ENCODE results near the gene KLHDC3. TPM values are rescaled to one million over a fixed set of nuclear protein-coding genes. Genes with fewer than 3 reads are reported as not detected.

Gene KLHDC3
- total and polyA plus RNA-seq, 10 of the 15 experiments (the other 5 are each of a cell fraction or from before 2014, with no cell fraction given): 2.4 to 102 (median 55.4) TPM

DNA sequence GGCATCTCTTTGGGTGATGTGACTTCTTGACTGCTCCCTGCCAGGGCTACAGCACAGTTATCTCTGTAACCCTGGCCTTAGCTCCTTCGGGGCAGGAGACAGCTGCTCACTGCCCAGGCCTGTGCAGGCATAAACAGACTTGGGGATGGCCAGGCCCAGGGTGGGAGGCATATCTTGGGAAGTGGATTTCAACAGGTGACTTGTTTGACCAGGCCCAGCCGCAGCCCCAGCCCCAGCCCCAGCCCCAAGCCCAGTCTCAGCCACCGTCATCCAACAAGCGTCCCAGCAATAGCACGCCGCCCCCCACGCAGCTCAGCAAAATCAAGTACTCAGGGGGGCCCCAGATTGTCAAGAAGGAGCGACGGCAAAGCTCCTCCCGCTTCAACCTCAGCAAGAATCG lies 7.8 kb upstream of the KLHDC3 start:
- POLR2A ChIA-PET: interaction anchor here (1.0 to 1.3 kb wide), 2 partner anchors 14 to 22 kb away, joined by 3 read pairs; partner anchors contain the start of gene PPP2R5D
- FAIRE-seq: no peak
- no peaks in the 10 kb centered on the region for H3K4me1 ChIP-seq (ENCODE audit: control insufficient read depth, insufficient read depth, low read length)

GRCh38 chr6:43007126-43007525 lies 6.9 kb upstream of the KLHDC3 start:
- Histone ChIP-seq H3K4me2 (ENCODE audit: control insufficient read depth, insufficient read depth) (no peak overlapping the region), H4K20me1 (ENCODE audit: control insufficient read depth, insufficient read depth) (no peaks in the 10 kb centered on the region), H3K36me3 (ENCODE audit: control insufficient read depth in 2 of 2, insufficient read depth in 2 of 2, low read length in 1 of 2) (peaks cover 24 to 27% of the 10 kb centered on the region in 2 experiments), H3K4me3 (no peak overlapping the region), H2AFZ (ENCODE audit: control insufficient read depth, low read depth, low read length) (no peak overlapping the region), H3K79me2 (ENCODE audit: control insufficient read depth, insufficient read depth, low read length) (no peaks in the 10 kb centered on the region), H3K9me3 (replicated peaks; ENCODE audit: control insufficient read depth, insufficient read depth, low read length) (no peaks in the 10 kb centered on the region), H3K9ac (ENCODE audit: control insufficient read depth, insufficient read depth, low read length) (no peak overlapping the region), H3K27me3 (replicated peaks in 1 of 2; ENCODE audit: control insufficient read depth in 2 of 2, insufficient read depth in 2 of 2, low read length in 1 of 2) (no peaks in the 10 kb centered on the region), H3K27ac (ENCODE audit: control insufficient read depth, insufficient read depth) (no peak overlapping the region), H3K4me1 (ENCODE audit: control insufficient read depth, insufficient read depth, low read length) (no peaks in the 10 kb centered on the region)
- DNase-seq (ENCODE audit: low read depth, low spot score): no peak
- ChIA-PET CTCF (no interaction called here), POLR2A (interaction anchor here (0.7 kb wide), 1 partner anchor 14 kb away, joined by 3 read pairs; no protein-coding TSS in a partner anchor), RAD21 (ENCODE audit: unreplicated experiment) (interaction anchor here (1.0 to 1.9 kb wide), 2 partner anchors 28 to 42 kb away, joined by 3 to 4 read pairs; partner anchors contain the start of gene PEX6), SMC1A (ENCODE audit: uncharacterized antibody, unreplicated experiment) (interaction anchor here (1.2 kb wide), 1 partner anchor 11 kb away, joined by 4 read pairs; no protein-coding TSS in a partner anchor)
- in situ Hi-C loops (cut with MboI) (no loop called here), intact Hi-C loops (cut with micrococcal nuclease; ENCODE audit: unreplicated experiment) (loop anchor here (5.0 kb wide), 1 partner anchor 105 kb away; no protein-coding TSS in a partner anchor)
- no peak for FAIRE-seq
- no TSS peak for BruUV-seq (replicated peaks)
- WGBS (ENCODE audit: insufficient coverage, insufficient replicate concordance, low lambda C conversion rate, missing lambda C conversion rate): 76% methylated on average over 9 of the region's 9 CpGs
- TF ChIP-seq MTA3 (IDR thresholded peaks at IDR 0.05; ENCODE audit: borderline replicate concordance, low read length) (no peak), BRCA1 (IDR thresholded peaks at IDR 0.05; ENCODE audit: low read depth, low read length) (no peak), ZNF622 (IDR thresholded peaks at IDR 0.05) (no peak), IKZF2 (IDR thresholded peaks at IDR 0.05) (no peak)
- TF ChIP-seq, protein P1, sequence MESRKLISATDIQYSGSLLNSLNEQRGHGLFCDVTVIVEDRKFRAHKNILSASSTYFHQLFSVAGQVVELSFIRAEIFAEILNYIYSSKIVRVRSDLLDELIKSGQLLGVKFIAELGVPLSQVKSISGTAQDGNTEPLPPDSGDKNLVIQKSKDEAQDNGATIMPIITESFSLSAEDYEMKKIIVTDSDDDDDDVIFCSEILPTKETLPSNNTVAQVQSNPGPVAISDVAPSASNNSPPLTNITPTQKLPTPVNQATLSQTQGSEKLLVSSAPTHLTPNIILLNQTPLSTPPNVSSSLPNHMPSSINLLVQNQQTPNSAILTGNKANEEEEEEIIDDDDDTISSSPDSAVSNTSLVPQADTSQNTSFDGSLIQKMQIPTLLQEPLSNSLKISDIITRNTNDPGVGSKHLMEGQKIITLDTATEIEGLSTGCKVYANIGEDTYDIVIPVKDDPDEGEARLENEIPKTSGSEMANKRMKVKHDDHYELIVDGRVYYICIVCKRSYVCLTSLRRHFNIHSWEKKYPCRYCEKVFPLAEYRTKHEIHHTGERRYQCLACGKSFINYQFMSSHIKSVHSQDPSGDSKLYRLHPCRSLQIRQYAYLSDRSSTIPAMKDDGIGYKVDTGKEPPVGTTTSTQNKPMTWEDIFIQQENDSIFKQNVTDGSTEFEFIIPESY (IDR thresholded peaks at IDR 0.05): no peak
- no peak for ATAC-seq

More for the DNA sequence above, 7.8 kb upstream of the KLHDC3 start:
- in situ Hi-C loops (cut with MboI): no loop called here
- H3K4me3 ChIP-seq: no peak overlapping the region
- ChIA-PET RAD21 (ENCODE audit: unreplicated experiment) (interaction anchor here (1.9 kb wide), 1 partner anchor 41 kb away, joined by 4 read pairs; no protein-coding TSS in a partner anchor), CTCF (interaction anchor here (1.9 kb wide), 1 partner anchor 137 kb away, joined by 7 read pairs; no protein-coding TSS in a partner anchor), SMC1A (ENCODE audit: uncharacterized antibody, unreplicated experiment) (interaction anchor here (1.2 kb wide), 1 partner anchor 10 kb away, joined by 4 read pairs; no protein-coding TSS in a partner anchor)
- DNase-seq (ENCODE audit: low read depth, low spot score) (no peak), ATAC-seq (no peak)
- BruUV-seq (replicated peaks): no TSS peak
- H3K27me3 ChIP-seq (replicated peaks in 1 of 2; ENCODE audit: control insufficient read depth in 2 of 2, insufficient read depth in 2 of 2, low read length in 1 of 2): no peaks in the 10 kb centered on the region
- intact Hi-C loops (cut with micrococcal nuclease; ENCODE audit: unreplicated experiment): loop anchor here (5.0 kb wide), 1 partner anchor 104 kb away; no protein-coding TSS in a partner anchor
- H3K79me2 ChIP-seq (ENCODE audit: control insufficient read depth, insufficient read depth, low read length): no peaks in the 10 kb centered on the region
- H3K9me3 ChIP-seq (replicated peaks; ENCODE audit: control insufficient read depth, insufficient read depth, low read length): no peaks in the 10 kb centered on the region
- H3K4me2 ChIP-seq (ENCODE audit: control insufficient read depth, insufficient read depth): no peak overlapping the region
- no peak overlapping the region for H2AFZ ChIP-seq (ENCODE audit: control insufficient read depth, low read depth, low read length)
- H4K20me1 ChIP-seq (ENCODE audit: control insufficient read depth, insufficient read depth): no peaks in the 10 kb centered on the region
- peaks cover 20% of the 10 kb centered on the region in 2 experiments for H3K36me3 ChIP-seq (ENCODE audit: control insufficient read depth in 2 of 2, insufficient read depth in 2 of 2, low read length in 1 of 2)
- TF ChIP-seq, protein P2, sequence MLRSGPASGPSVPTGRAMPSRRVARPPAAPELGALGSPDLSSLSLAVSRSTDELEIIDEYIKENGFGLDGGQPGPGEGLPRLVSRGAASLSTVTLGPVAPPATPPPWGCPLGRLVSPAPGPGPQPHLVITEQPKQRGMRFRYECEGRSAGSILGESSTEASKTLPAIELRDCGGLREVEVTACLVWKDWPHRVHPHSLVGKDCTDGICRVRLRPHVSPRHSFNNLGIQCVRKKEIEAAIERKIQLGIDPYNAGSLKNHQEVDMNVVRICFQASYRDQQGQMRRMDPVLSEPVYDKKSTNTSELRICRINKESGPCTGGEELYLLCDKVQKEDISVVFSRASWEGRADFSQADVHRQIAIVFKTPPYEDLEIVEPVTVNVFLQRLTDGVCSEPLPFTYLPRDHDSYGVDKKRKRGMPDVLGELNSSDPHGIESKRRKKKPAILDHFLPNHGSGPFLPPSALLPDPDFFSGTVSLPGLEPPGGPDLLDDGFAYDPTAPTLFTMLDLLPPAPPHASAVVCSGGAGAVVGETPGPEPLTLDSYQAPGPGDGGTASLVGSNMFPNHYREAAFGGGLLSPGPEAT (IDR thresholded peaks at IDR 0.05; ENCODE audit: low read depth): no peak
- WGBS (ENCODE audit: insufficient coverage, insufficient replicate concordance, low lambda C conversion rate, missing lambda C conversion rate): 96% methylated on average over 11 of the region's 11 CpGs
- no peak overlapping the region for H3K9ac ChIP-seq (ENCODE audit: control insufficient read depth, insufficient read depth, low read length)
- no peak overlapping the region for H3K27ac ChIP-seq (ENCODE audit: control insufficient read depth, insufficient read depth)

Measured in GM12878 (cell line).